CD4-positive, CD25-positive, alpha-beta regulatory T cell (primary cell): ENCODE measurements around the gene DYNC1H1. TPM values are rescaled to one million over a fixed set of nuclear protein-coding genes. Genes with fewer than 3 reads are reported as not detected.

Source experiments
- ATAC-seq, 2 donors: fragments of 150-1000 bp; cut with Tn5 transposase; one replicate each; pipeline ENCODE4 v1.10.0; 2021; ENCODE audit warnings: low read depth in 2 of 2, moderate number of reproducible peaks in 2 of 2, moderate library complexity in 1 of 2
- DNase-seq, 3 donors: peaks; one replicate each; pipeline versions ENCODE4 v3.0.0 to v3.0.0-alpha.2; 2012 to 2022; ENCODE audit warnings: mixed read lengths in 1 of 3
- H3K27ac ChIP-seq: one replicate; pipeline ENCODE4 v1.7.0; 2013; ENCODE audit warnings: mild to moderate bottlenecking, low read length; ENCODE audit not compliant: insufficient read depth, poor library complexity, severe bottlenecking
- H3K27me3 ChIP-seq: one replicate; pipeline ENCODE4 v1.7.0; 2013; ENCODE audit warnings: low read length; ENCODE audit not compliant: control insufficient read depth, insufficient read depth
- H3K36me3 ChIP-seq: one replicate; pipeline ENCODE4 v1.7.0; 2013; ENCODE audit warnings: mild to moderate bottlenecking, low read length, moderate library complexity; ENCODE audit not compliant: control insufficient read depth, insufficient read depth
- H3K4me1 ChIP-seq: 2 replicates; pipeline ENCODE4 v1.7.0; 2013; ENCODE audit warnings: mild to moderate bottlenecking, low read length; ENCODE audit not compliant: insufficient read depth, control insufficient read depth, poor library complexity, severe bottlenecking
- H3K4me3 ChIP-seq: one replicate; pipeline ENCODE4 v1.7.0; 2013; ENCODE audit warnings: low read depth, mild to moderate bottlenecking, low read length, moderate library complexity
- H3K9me3 ChIP-seq, 2 experiments: 1 replicate in 1 of 2; 2 replicates in 1 of 2; pipeline ENCODE4 v1.7.0; 2013; ENCODE audit warnings: low read length in 2 of 2, mild to moderate bottlenecking in 1 of 2, moderate library complexity in 1 of 2; ENCODE audit not compliant: control insufficient read depth in 2 of 2
- H3K27ac Mint-ChIP-seq, 3 donors: one replicate each; pipeline ENCODE4 v1.8.0; 2020 to 2022; ENCODE audit warnings: mild to moderate bottlenecking in 3 of 3, mixed read lengths in 3 of 3, moderate library complexity in 2 of 3
- H3K27me3 Mint-ChIP-seq: one replicate; pipeline ENCODE4 v1.8.0; 2022; ENCODE audit warnings: mild to moderate bottlenecking, mixed read lengths
- H3K36me3 Mint-ChIP-seq: one replicate; pipeline ENCODE4 v1.8.0; 2020; ENCODE audit warnings: mixed read lengths
- H3K4me1 Mint-ChIP-seq, 4 donors: one replicate each; pipeline ENCODE4 v1.8.0; 2020 to 2022; ENCODE audit warnings: mixed read lengths in 4 of 4, mild to moderate bottlenecking in 1 of 4
- H3K4me3 Mint-ChIP-seq, 4 donors: one replicate each; pipeline ENCODE4 v1.8.0; 2020 to 2022; ENCODE audit warnings: mild to moderate bottlenecking in 4 of 4, mixed read lengths in 4 of 4, moderate library complexity in 3 of 4
- H3K9me3 Mint-ChIP-seq, 7 donors: one replicate each; pipeline ENCODE4 v1.8.0; 2020 to 2022; ENCODE audit warnings: mixed read lengths in 7 of 7, mild to moderate bottlenecking in 3 of 7, moderate library complexity in 2 of 7
- polyA plus RNA-seq, 4 donors: library from polyadenylated mRNA; unstranded; fragments of 300-500 nt; fragmentation: Illumina TruSeq; gene quantifications; one replicate each; pipeline ENCODE4 v1.2.3, GENCODE V29; 2021
- total RNA-seq: library from RNA; stranded (reverse); gene quantifications from one replicate; pipeline ENCODE4 v1.2.3, GENCODE V29; 2022

DYNC1H1 gene
- total and polyA plus RNA-seq, 5 donors from 2014 or later = 23.6 to 314 (median 34.7) TPM

DNA sequence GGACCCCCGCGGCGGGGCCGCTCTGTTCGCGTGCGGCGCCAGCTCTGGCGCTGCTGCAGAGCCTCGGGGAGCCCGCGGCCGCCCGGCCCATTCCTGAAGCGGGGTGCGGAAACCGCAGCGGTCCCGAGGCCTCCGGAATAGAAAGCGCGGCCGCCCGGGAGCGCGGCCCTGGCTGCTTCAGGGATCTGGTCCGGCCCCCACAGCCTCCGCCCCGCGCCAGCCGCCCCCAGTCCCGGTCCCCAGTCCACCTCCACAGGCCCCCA is 122.3 kb downstream of the DYNC1H1 start:
- Mint-ChIP-seq H3K4me3 (peak overlapping the region; percentile 91 to 100 (median 93)), H3K36me3 (peaks cover 44% of the 10 kb centered on the region), H3K27ac (peak overlapping the region; percentile 93 to 98 (median 96)), H3K9me3 (peaks cover 0 to 4% (median 0%) of the 10 kb centered on the region in 7 donors), H3K27me3 (no peaks in the 10 kb centered on the region), H3K4me1 (peaks cover 15 to 70% (median 57%) of the 10 kb centered on the region in 4 donors)
- Histone ChIP-seq H3K36me3 (peaks cover 40% of the 10 kb centered on the region), H3K27me3 (no peaks in the 10 kb centered on the region), H3K4me1 (peaks cover 46% of the 10 kb centered on the region), H3K9me3 (no peaks in the 10 kb centered on the region), H3K4me3 (no peak overlapping the region), H3K27ac (peak overlapping the region; percentile 98)
- ATAC-seq = no peak
- no peak for DNase-seq

DNA sequence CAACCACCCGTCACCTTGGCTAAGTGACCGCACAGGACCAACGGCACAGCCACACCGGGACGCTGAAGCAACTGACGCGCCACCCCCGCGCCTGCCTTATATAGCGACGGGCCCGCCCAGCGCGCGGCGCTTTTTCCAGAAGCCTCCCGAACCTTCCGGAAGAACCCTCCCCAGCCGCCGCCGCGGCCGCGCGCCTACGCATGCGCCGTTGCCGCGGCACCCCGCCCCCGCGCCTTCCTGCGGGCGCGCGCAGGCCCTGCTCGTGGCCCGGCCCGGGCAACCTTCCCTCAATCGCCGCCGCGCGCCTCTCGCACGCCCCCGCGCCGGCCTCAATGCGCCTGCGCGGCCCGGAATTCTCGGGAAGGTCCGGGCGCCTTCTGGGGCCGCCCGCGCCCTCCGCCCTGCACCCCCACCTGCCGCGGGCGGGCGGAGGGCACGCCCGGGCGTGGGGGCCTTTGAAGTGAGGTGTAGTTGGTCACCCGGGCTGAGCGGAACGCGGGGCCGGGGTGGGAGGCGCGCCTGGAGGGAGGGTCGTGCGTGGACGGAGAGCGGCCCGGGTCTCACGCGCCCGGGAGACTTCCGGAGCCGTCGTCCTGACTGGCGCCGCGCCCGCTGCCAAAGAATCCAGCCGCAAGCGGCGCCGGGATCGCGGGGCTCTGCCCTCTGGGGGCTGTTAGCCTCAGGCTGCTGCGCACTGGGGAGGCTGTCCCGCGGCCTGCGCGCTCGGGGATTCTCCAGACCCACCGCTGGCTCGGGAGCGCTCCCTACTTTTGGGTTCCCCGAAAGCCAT is 122.8 kb downstream of the DYNC1H1 start, which contains the start of gene HSP90AA1:
Gene HSP90AA1, minus strand, starts transcription at position 73 of the 790 bp plus-strand sequence. CDS start 666 bp downstream, outside the sequence.
- peaks cover 0 to 4% (median 0%) of the 10 kb centered on the region in 7 donors for H3K9me3 Mint-ChIP-seq
- H3K4me3 Mint-ChIP-seq = peak within 1 kb of the TSS; percentile 97 to 100 (median 98)

DNA sequence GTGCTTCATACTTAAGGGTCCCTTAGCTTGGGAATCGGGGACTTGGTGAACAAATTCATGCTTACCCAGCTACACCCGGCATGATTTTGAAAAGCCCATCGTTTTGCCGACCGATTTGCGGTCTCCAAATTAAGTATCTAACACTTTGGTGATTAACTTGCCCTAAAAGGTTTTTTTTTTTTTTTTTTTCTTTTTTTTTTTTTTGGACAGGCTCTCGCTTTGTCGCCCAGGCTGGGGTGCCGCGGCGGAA is 123.3 kb downstream of the DYNC1H1 start:
- H3K4me1 Mint-ChIP-seq = peaks cover 15 to 60% (median 48%) of the 10 kb centered on the region in 4 donors
- peak overlapping the region; percentile 93 to 100 (median 97) for H3K4me3 Mint-ChIP-seq

More for the DNA sequence above, 122.8 kb downstream of the DYNC1H1 start, which contains the start of gene HSP90AA1:
- Mint-ChIP-seq H3K36me3 (peaks cover 38% of the 10 kb centered on the region), H3K4me1 (peaks cover 15 to 65% (median 52%) of the 10 kb centered on the region in 4 donors), H3K27ac (peak within 1 kb of the TSS; percentile 98 to 99 (median 98)), H3K27me3 (no peaks in the 10 kb centered on the region)
- Histone ChIP-seq H3K27me3 (no peaks in the 10 kb centered on the region), H3K9me3 (no peaks in the 10 kb centered on the region), H3K36me3 (peaks cover 35% of the 10 kb centered on the region), H3K4me1 (peaks cover 46% of the 10 kb centered on the region), H3K4me3 (peak within 1 kb of the TSS; percentile 96), H3K27ac (peak within 1 kb of the TSS; percentile 98)
- DNase-seq (peak; percentile 87 to 94 (median 93)), ATAC-seq (peak; percentile 78 to 80)

DNA sequence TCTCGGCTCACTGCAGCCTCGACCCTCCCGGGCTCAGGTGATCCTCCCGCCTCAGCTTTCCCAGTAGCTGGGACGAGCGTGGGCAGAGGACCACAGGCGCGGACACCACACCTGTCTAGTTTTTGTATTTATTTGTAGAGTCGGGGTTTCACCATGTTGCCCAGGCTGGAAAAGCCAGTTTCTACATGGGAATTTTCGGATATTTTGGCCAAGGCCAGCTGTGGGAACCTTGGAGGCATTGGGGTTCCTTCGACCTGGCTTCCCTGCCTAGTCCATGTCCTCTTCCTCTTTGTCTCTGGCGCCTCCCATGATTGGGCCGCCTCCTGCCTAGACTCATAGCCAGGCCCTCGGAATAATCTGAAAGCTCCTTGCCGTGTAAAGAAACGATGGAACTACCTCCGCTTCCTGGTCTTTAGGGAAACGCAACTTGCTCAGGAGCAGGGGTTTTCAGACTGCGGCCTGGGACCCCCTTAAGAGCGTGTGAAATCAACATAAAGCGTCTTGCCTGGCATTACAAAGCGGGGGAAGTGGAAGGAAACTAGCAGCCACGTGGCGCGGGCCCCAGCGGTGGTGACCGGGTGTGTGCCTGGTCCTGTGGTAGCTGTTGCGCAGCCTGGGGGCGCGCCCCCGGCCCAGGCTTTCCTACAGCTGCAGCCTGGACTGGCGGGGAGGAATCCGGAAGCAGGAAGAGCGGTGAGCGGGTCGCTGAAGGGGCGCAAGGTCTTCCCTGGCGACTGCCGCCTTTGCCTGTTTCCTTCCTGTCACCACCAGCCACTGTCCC is 123.8 kb downstream of the DYNC1H1 start:
- H3K27me3 Mint-ChIP-seq = no peaks in the 10 kb centered on the region

More for the DNA sequence above, 123.3 kb downstream of the DYNC1H1 start:
- Histone ChIP-seq H3K9me3 (no peaks in the 10 kb centered on the region), H3K36me3 (peaks cover 29% of the 10 kb centered on the region), H3K27me3 (no peaks in the 10 kb centered on the region), H3K4me3 (peak overlapping the region; percentile 77), H3K4me1 (peaks cover 45% of the 10 kb centered on the region), H3K27ac (peak overlapping the region; percentile 98)
- peaks cover 36% of the 10 kb centered on the region for H3K36me3 Mint-ChIP-seq
- peaks cover 0 to 4% (median 0%) of the 10 kb centered on the region in 7 donors for H3K9me3 Mint-ChIP-seq
- peak overlapping the region; percentile 57 to 95 (median 88) for H3K27ac Mint-ChIP-seq
- ATAC-seq = no peak
- H3K27me3 Mint-ChIP-seq = no peaks in the 10 kb centered on the region
- no peak for DNase-seq

DNA sequence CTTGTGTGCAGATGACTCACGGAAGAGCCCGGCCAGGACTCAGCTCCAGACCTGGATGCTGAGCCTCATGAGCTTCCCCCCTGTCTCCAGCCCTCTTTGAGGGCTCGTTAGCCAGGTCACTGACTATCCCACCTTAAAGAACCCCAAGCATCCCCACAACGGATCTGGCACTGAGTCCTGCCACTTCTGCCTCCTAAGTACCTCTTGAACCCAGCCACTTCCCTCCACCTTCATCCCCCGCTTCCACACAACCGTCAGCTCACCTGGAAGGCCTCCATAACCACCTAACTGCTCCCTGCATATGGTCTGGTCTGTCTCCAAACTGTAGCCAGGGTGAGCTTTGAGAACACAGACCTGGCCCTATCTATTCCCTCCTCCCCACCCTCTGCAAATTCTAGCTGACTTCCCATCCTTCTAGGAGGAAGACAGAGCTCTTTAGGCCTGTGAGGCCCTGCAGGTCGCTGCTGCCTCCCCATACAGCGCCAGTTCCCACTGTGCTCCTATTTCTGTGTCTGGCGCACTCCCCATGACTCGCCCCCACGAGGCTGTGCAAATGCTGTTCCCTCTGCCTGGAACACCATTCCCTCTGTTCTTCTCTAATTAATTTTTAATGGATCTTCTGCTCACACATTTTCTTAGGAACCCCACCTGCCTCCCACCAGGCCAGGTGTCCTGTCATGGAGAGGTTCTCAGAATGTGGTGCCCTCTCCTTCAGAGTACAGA is 125.4 kb downstream of the DYNC1H1 start:
- Mint-ChIP-seq H3K4me1 (peaks cover 9 to 40% (median 29%) of the 10 kb centered on the region in 4 donors), H3K9me3 (peaks cover 0 to 4% (median 0%) of the 10 kb centered on the region in 7 donors), H3K4me3 (peak overlapping the region; percentile 93 to 100 (median 97)), H3K36me3 (peaks cover 16% of the 10 kb centered on the region), H3K27me3 (no peaks in the 10 kb centered on the region), H3K27ac (peak overlapping the region in 2 of 3 donors; percentile 88 to 94)
- ATAC-seq (no peak), DNase-seq (no peak)
- no peak overlapping the region for H3K4me3 ChIP-seq
- no peaks in the 10 kb centered on the region for H3K9me3 ChIP-seq
- peaks cover 24% of the 10 kb centered on the region for H3K4me1 ChIP-seq
- no peak overlapping the region for H3K27ac ChIP-seq
- H3K27me3 ChIP-seq = no peaks in the 10 kb centered on the region
- H3K36me3 ChIP-seq = peaks cover 8% of the 10 kb centered on the region

More for the DNA sequence above, 123.8 kb downstream of the DYNC1H1 start:
- no peaks in the 10 kb centered on the region for H3K9me3 ChIP-seq
- Mint-ChIP-seq H3K4me1 (peaks cover 10 to 55% (median 44%) of the 10 kb centered on the region in 4 donors), H3K9me3 (peaks cover 0 to 4% (median 0%) of the 10 kb centered on the region in 7 donors), H3K4me3 (peak overlapping the region; percentile 93 to 100 (median 97)), H3K27ac (peak overlapping the region; percentile 88 to 99 (median 95)), H3K36me3 (peaks cover 32% of the 10 kb centered on the region)
- H3K4me3 ChIP-seq = peak overlapping the region; percentile 77
- DNase-seq = peak in 2 of 3 donors; percentile 40 to 66
- H3K27me3 ChIP-seq = no peaks in the 10 kb centered on the region
- ATAC-seq = no peak
- peak overlapping the region; percentile 98 for H3K27ac ChIP-seq
- peaks cover 24% of the 10 kb centered on the region for H3K36me3 ChIP-seq
- peaks cover 40% of the 10 kb centered on the region for H3K4me1 ChIP-seq

DNA sequence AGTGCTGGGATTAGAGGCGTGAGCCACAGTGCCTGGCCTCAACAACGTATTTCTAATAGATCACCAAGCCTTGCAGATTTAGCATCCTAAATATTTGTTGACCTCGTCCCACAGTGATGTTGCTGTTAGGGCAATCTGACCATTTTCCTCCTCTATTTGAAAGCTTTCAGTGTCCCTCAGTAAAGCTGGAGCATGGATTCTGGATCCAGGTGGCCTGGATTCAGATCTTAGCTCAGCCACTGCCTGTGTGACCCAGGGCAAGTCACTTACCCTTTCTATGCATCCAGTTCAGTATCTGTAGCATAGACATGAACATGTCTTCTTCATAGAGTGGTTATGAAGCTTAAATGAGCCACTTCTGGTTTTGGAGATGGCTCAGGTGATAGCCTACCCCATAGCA is 126.3 kb downstream of the DYNC1H1 start:
- no peak for ATAC-seq
- no peak for DNase-seq
- H3K4me3 Mint-ChIP-seq = peak overlapping the region in 3 of 4 donors; percentile 39 to 100 (median 99)

DNA sequence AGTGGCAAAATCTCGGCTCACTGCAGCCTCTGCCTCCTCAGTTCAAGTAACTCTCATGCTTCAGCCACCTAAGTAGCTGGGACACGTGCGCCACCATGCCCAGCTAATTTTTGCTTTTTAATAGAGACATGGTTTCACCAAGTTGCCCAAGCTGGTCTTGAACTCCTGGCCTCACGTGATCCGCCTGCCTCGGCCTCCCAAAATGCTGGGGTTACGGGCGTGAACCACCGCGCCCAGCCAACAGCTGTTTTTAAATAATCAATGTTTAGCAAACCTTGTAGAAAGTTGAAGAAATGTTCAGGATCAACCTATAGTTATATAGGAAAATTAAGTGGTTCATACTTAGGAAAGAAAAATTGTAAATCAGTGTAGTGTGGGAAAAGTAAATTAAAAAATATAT is 128.4 kb downstream of the DYNC1H1 start:
- Mint-ChIP-seq H3K4me3 (peak overlapping the region in 1 of 4 donors; percentile 10), H3K27ac (no peak overlapping the region), H3K9me3 (peaks cover 0 to 4% (median 0%) of the 10 kb centered on the region in 7 donors), H3K36me3 (no peaks in the 10 kb centered on the region), H3K27me3 (no peaks in the 10 kb centered on the region), H3K4me1 (peaks cover 5 to 36% (median 20%) of the 10 kb centered on the region in 4 donors)
- Histone ChIP-seq H3K4me3 (no peak overlapping the region), H3K27me3 (no peaks in the 10 kb centered on the region), H3K4me1 (peaks cover 10% of the 10 kb centered on the region), H3K36me3 (no peaks in the 10 kb centered on the region), H3K9me3 (no peaks in the 10 kb centered on the region), H3K27ac (no peak overlapping the region)
- DNase-seq (no peak), ATAC-seq (no peak)

More for the DNA sequence above, 126.3 kb downstream of the DYNC1H1 start:
- Histone ChIP-seq H3K9me3 (no peaks in the 10 kb centered on the region), H3K4me1 (peaks cover 15% of the 10 kb centered on the region), H3K27ac (no peak overlapping the region), H3K4me3 (no peak overlapping the region), H3K27me3 (no peaks in the 10 kb centered on the region), H3K36me3 (no peaks in the 10 kb centered on the region)
- H3K9me3 Mint-ChIP-seq = peaks cover 0 to 4% (median 0%) of the 10 kb centered on the region in 7 donors
- H3K36me3 Mint-ChIP-seq = peaks cover 7% of the 10 kb centered on the region
- H3K27ac Mint-ChIP-seq = peak overlapping the region in 2 of 3 donors; percentile 67 to 94
- H3K27me3 Mint-ChIP-seq = no peaks in the 10 kb centered on the region
- peaks cover 6 to 33% (median 20%) of the 10 kb centered on the region in 4 donors for H3K4me1 Mint-ChIP-seq
